Thoracic aorta (tissue), 2 donors: ENCODE results near the gene GTPBP2. TPM values are rescaled to one million over a fixed set of nuclear protein-coding genes. Genes with fewer than 3 reads are reported as not detected.
A peak's percentile ranks its signal among the peaks of the same experiment; 100 is the strongest.

ENCODE experiments used
- ATAC-seq: fragments of 150-250 bp; one replicate; pipeline ENCODE4 v1.8.0; 2017; ENCODE audit warnings: low read depth; ENCODE audit not compliant: insufficient number of reproducible peaks, low FRiP score
- DNase-seq: peaks from one replicate; pipeline ENCODE4 v3.0.0-alpha.2; 2020; ENCODE audit warnings: low spot score
- H3K27ac ChIP-seq, 2 donors: fragments of 200-600 bp; sonication (generic); 1 replicate in 1 of 2; 2 replicates in 1 of 2; pipeline ENCODE4 v1.5.1; 2016; ENCODE audit warnings: mild to moderate bottlenecking in 2 of 2, moderate library complexity in 2 of 2
- H3K27me3 ChIP-seq: fragments of 200-600 bp; sonication (generic); replicated peaks from 2 replicates; pipeline ENCODE4 v1.6.0; 2016; ENCODE audit warnings: mild to moderate bottlenecking; ENCODE audit not compliant: insufficient read depth
- H3K36me3 ChIP-seq: fragments of 200-600 bp; sonication (generic); one replicate; pipeline ENCODE4 v1.5.1; 2016
- H3K4me1 ChIP-seq, 2 donors: fragments of 200-600 bp; sonication (generic); 1 replicate in 1 of 2; 2 replicates in 1 of 2; pipeline versions ENCODE4 v1.5.1 to v1.6.0; 2016; ENCODE audit warnings: low read depth in 2 of 2, mild to moderate bottlenecking in 1 of 2; ENCODE audit not compliant: control insufficient read depth in 1 of 2
- H3K4me3 ChIP-seq: fragments of 200-600 bp; sonication (generic); 2 replicates; pipeline ENCODE4 v1.5.1; 2016; ENCODE audit warnings: mild to moderate bottlenecking
- H3K9me3 ChIP-seq: fragments of 200-600 bp; sonication (generic); 2 replicates; pipeline ENCODE4 v1.5.1; 2016
- CTCF ChIP-seq: fragments of 200-600 bp; sonication (generic); IDR thresholded peaks from one replicate; pipeline ENCODE4 v1.5.1; 2019; ENCODE audit warnings: antibody characterized with exemption
- total RNA-seq, 2 donors: library from RNA; depleted of rRNA; stranded (reverse); fragments of >200 nt; gene quantifications; one replicate each; pipeline versions ENCODE4 v1.1.0 to v1.2.3, GENCODE V29; 2016

Gene GTPBP2
- total RNA-seq, 2 donors from 2014 or later, result 45.9 to 66.1 TPM

- Histone ChIP-seq H3K27me3 (no peaks in the 10 kb centered on the region), H3K27ac (no peak overlapping the region), H3K4me1 (no peaks in the 10 kb centered on the region), H3K9me3 (no peaks in the 10 kb centered on the region), H3K36me3 (no peaks in the 10 kb centered on the region), H3K4me3 (no peak overlapping the region)
- no peak for TF ChIP-seq CTCF
- DNase-seq (no peak), ATAC-seq (no peak)
Measured at GRCh38 chr6:43648248-43648647, 19.2 kb upstream of the GTPBP2 start.

DNA sequence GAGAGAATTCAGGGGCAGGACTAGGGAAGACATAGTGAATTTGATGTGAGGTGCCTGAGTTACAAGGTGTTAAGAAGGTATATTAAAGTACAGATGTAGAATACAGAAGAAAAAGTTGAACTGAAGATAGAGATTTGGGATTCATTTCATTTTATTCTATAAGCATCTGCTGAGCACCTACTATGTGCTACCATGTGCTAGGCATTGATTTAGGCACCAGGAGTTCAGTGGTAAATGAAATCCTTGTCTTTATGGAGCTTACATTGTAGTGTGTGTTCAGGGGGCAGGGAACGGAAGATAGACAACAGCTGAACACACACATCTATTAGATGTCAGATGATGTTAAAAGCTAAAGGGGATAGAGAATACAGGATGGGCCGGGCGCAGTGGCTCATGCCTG lies 18.5 kb upstream of the GTPBP2 start:
- no peak for TF ChIP-seq CTCF
- DNase-seq (no peak), ATAC-seq (no peak)
- H3K9me3 ChIP-seq, result no peaks in the 10 kb centered on the region
- peaks cover under 1% of the 10 kb centered on the region for H3K36me3 ChIP-seq
- no peaks in the 10 kb centered on the region for H3K4me1 ChIP-seq
- H3K27me3 ChIP-seq, result no peaks in the 10 kb centered on the region
- H3K27ac ChIP-seq, result no peak overlapping the region
- H3K4me3 ChIP-seq, result no peak overlapping the region

GRCh38 chr6:43645613-43645964 lies 16.5 kb upstream of the GTPBP2 start:
- TF ChIP-seq CTCF, result no peak
- H3K27ac ChIP-seq, result no peak overlapping the region
- ATAC-seq (no peak), DNase-seq (no peak)
- H3K4me3 ChIP-seq, result peak overlapping the region; percentile 72
- no peaks in the 10 kb centered on the region for H3K4me1 ChIP-seq
- peaks cover 13% of the 10 kb centered on the region for H3K36me3 ChIP-seq
- H3K27me3 ChIP-seq, result no peaks in the 10 kb centered on the region
- H3K9me3 ChIP-seq, result no peaks in the 10 kb centered on the region

GRCh38 chr6:43644940-43645612 lies 16.0 kb upstream of the GTPBP2 start, which contains the start of gene RSPH9:
RSPH9 (plus strand) TSS chr6:43645036; CDS start chr6:43645099, 63 bp downstream.
- Histone ChIP-seq H3K4me1 (no peaks in the 10 kb centered on the region), H3K9me3 (no peaks in the 10 kb centered on the region), H3K4me3 (peak within 1 kb of the TSS; percentile 72), H3K36me3 (peaks cover 18% of the 10 kb centered on the region), H3K27me3 (no peaks in the 10 kb centered on the region), H3K27ac (no peak within 1 kb of the TSS)
- ATAC-seq (no peak), DNase-seq (no peak)
- no peak for TF ChIP-seq CTCF

- Histone ChIP-seq H3K27ac (no peak overlapping the region), H3K4me3 (no peak overlapping the region), H3K36me3 (peaks cover 22% of the 10 kb centered on the region), H3K4me1 (peaks cover 14 to 30% of the 10 kb centered on the region in 2 donors), H3K27me3 (no peaks in the 10 kb centered on the region), H3K9me3 (no peaks in the 10 kb centered on the region)
- TF ChIP-seq CTCF, result no peak
- no peak for ATAC-seq
- DNase-seq, result no peak
Measured at GRCh38 chr6:43639984-43640800, 11.1 kb upstream of the GTPBP2 start.
